ENCODE data around the gene CELF2.

- TF ChIP-seq CTCF (IDR thresholded peaks at IDR 0.05) (no peak), EZH2 (IDR thresholded peaks at IDR 0.05) (no peak)
Observed at GRCh38 chr10:11167233-11167966, 149.7 kb downstream of the CELF2 start.
